Endodermal cell (in vitro differentiated cells): ENCODE data around the gene ICA1L. TPM values are rescaled to one million over a fixed set of nuclear protein-coding genes. Genes with fewer than 3 reads are reported as not detected.
"Not testable (repeated sequence)": the region's sequence is repeated elsewhere in the genome, so short reads cannot be mapped to it uniquely, and the experiment has no call there.

Experiments used
- DNase-seq: peaks from one replicate; pipeline ENCODE4 v3.0.0-alpha.2; 2017
- H3K27ac ChIP-seq: 2 replicates; pipeline ENCODE4 v1.5.1; 2013; ENCODE audit warnings: mild to moderate bottlenecking, low read depth, low read length, moderate library complexity
- H3K27me3 ChIP-seq: 2 replicates; pipeline ENCODE4 v1.6.1; 2013; ENCODE audit warnings: mild to moderate bottlenecking, low read length, moderate library complexity; ENCODE audit not compliant: insufficient read depth, control insufficient read depth, poor library complexity, severe bottlenecking
- H3K36me3 ChIP-seq: 2 replicates; pipeline ENCODE4 v1.7.0; 2013; ENCODE audit warnings: mild to moderate bottlenecking, low read length, moderate library complexity; ENCODE audit not compliant: control insufficient read depth, insufficient read depth
- H3K4me1 ChIP-seq: one replicate; pipeline ENCODE4 v1.7.0; 2013; ENCODE audit warnings: low read length; ENCODE audit not compliant: control insufficient read depth, insufficient read depth
- H3K4me3 ChIP-seq: 2 replicates; pipeline ENCODE4 v1.5.1; 2013; ENCODE audit warnings: mild to moderate bottlenecking, low read length, moderate library complexity
- H3K9ac ChIP-seq: 2 replicates; pipeline ENCODE4 v1.6.1; 2013; ENCODE audit warnings: mild to moderate bottlenecking, low read length, moderate library complexity; ENCODE audit not compliant: poor library complexity, severe bottlenecking; ENCODE audit errors: extremely low read depth
- H3K9me3 ChIP-seq: 2 replicates; pipeline ENCODE4 v1.6.1; 2013; ENCODE audit warnings: mild to moderate bottlenecking, low read length, moderate library complexity; ENCODE audit not compliant: control insufficient read depth
- H3K27ac Mint-ChIP-seq: 2 replicates; pipeline ENCODE4 v1.8.0; 2020; ENCODE audit warnings: mixed read lengths
- H3K27me3 Mint-ChIP-seq: 2 replicates; pipeline ENCODE4 v1.8.0; 2021; ENCODE audit warnings: mild to moderate bottlenecking, mixed read lengths; ENCODE audit not compliant: insufficient read depth
- H3K36me3 Mint-ChIP-seq: 2 replicates; pipeline ENCODE4 v1.8.0; 2020; ENCODE audit warnings: low read depth, mixed read lengths
- H3K4me1 Mint-ChIP-seq: 2 replicates; pipeline ENCODE4 v1.8.0; 2020; ENCODE audit warnings: mixed read lengths
- H3K4me3 Mint-ChIP-seq: 2 replicates; pipeline ENCODE4 v1.8.0; 2020; ENCODE audit warnings: mild to moderate bottlenecking, moderate library complexity, mixed read lengths
- H3K9me3 Mint-ChIP-seq: 2 replicates; pipeline ENCODE4 v1.8.0; 2020; ENCODE audit warnings: mild to moderate bottlenecking, mixed read lengths
- WGBS, 2 experiments: methylation state at CpG; one replicate each; pipeline versions ENCODE4 v1.1.5 to v1.1.7; 2013; ENCODE audit warnings: missing lambda C conversion rate in 2 of 2, mixed read lengths in 1 of 2; ENCODE audit not compliant: insufficient coverage in 1 of 2, insufficient read length in 1 of 2; 5-methylcytosine and 5-hydroxymethylcytosine counted together
- total RNA-seq, 2 donors: library from RNA; stranded (reverse); fragmentation: NEBNext Ultra II Directional in 1 of 2; extraction: Animal tissue kit (Norgen Biotek cat#: 25700) in 1 of 2; gene quantifications; 2 replicates in 1 of 2; 3 replicates in 1 of 2; pipeline ENCODE4 v1.2.1, GENCODE V29; 2021
- TF ChIP-seq, protein P1 (sequence below): fragments of 200-600 bp; sonication (generic); conservative IDR thresholded peaks from 2 replicates; pipeline ENCODE4 v1.5.0; 2021; ENCODE audit warnings: antibody characterized with exemption, mild to moderate bottlenecking

Gene ICA1L
- total RNA-seq, 2 donors from 2014 or later = 8.2 to 12.2 TPM

GRCh38 chr2:202909394-202910192 is 38.0 kb upstream of the ICA1L start:
- H3K4me3 ChIP-seq = peak overlapping the region; percentile 98
- peaks cover 11% of the 10 kb centered on the region for H3K9me3 ChIP-seq
- no peak overlapping the region for H3K9ac ChIP-seq
- Mint-ChIP-seq H3K27me3 (no peaks in the 10 kb centered on the region), H3K4me3 (peak overlapping the region; percentile 92), H3K27ac (peak overlapping the region; percentile 44), H3K4me1 (no peaks in the 10 kb centered on the region), H3K9me3 (peaks cover 11% of the 10 kb centered on the region), H3K36me3 (peaks cover 31% of the 10 kb centered on the region)
- 93 to 94% methylated on average over 4 to 5 of the region's 6 CpGs for WGBS, 2 experiments
- H3K36me3 ChIP-seq = peaks cover 20% of the 10 kb centered on the region
- no peaks in the 10 kb centered on the region for H3K4me1 ChIP-seq
- DNase-seq = no peak
- TF ChIP-seq, protein P1, sequence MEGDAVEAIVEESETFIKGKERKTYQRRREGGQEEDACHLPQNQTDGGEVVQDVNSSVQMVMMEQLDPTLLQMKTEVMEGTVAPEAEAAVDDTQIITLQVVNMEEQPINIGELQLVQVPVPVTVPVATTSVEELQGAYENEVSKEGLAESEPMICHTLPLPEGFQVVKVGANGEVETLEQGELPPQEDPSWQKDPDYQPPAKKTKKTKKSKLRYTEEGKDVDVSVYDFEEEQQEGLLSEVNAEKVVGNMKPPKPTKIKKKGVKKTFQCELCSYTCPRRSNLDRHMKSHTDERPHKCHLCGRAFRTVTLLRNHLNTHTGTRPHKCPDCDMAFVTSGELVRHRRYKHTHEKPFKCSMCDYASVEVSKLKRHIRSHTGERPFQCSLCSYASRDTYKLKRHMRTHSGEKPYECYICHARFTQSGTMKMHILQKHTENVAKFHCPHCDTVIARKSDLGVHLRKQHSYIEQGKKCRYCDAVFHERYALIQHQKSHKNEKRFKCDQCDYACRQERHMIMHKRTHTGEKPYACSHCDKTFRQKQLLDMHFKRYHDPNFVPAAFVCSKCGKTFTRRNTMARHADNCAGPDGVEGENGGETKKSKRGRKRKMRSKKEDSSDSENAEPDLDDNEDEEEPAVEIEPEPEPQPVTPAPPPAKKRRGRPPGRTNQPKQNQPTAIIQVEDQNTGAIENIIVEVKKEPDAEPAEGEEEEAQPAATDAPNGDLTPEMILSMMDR = no peak
- H3K27me3 ChIP-seq = no peaks in the 10 kb centered on the region
- H3K27ac ChIP-seq = no peak overlapping the region

DNA sequence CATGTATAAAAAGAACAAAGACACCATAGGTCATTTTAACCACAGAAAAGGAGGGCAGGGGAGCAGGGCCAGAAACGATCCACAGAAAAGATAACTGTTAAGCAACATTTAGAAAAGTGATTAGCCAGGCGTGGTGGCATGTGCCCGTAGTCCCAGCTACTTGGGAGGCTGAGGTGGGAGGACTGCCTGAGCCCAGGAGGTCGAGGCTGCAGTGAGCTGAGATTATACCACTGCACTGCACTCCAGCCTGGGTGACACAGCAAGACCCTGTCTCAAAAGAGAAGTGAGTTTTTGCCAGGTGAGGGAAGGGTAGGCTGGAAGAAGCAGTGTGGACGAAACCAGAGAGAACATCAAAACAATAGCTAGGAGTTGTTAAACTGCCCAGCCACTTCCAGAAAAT is 36.6 kb upstream of the ICA1L start:
- WGBS, 2 experiments = 91 to 98% methylated on average over 5 of the region's 5 CpGs
- no peak for DNase-seq
- Mint-ChIP-seq H3K27me3 (no peaks in the 10 kb centered on the region), H3K4me1 (no peaks in the 10 kb centered on the region), H3K27ac (peak overlapping the region; percentile 7), H3K4me3 (no peak overlapping the region), H3K9me3 (peaks cover 18% of the 10 kb centered on the region), H3K36me3 (peaks cover 40% of the 10 kb centered on the region)
- Histone ChIP-seq H3K27me3 (no peaks in the 10 kb centered on the region), H3K9ac (no peak overlapping the region), H3K27ac (no peak overlapping the region), H3K4me3 (no peak overlapping the region), H3K4me1 (no peaks in the 10 kb centered on the region), H3K36me3 (peaks cover 20% of the 10 kb centered on the region), H3K9me3 (peaks cover 11% of the 10 kb centered on the region)
- TF ChIP-seq, protein P1 = no peak

DNA sequence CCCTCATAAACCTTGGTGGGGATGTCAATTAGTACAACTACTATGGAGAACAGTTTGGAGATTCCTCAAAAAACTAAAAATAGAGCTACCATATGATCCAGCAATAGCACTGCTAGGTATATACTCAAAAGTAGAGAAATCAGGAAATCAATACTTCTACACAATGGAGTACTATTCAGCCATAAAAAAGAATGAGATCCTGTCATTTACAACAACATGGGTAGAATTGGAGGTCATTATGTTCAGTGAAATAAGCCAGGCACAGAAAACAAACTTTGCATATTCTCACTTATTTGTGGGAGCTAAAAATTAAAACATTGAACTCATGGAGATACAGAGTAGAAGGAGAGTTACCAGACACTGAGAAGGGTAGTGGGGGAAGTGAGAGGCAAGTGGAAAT is 33.9 kb upstream of the ICA1L start:
- Histone ChIP-seq H3K9me3 (peaks cover 11% of the 10 kb centered on the region), H3K36me3 (peaks cover 26% of the 10 kb centered on the region)
- not testable (repeated sequence) for H3K4me3 Mint-ChIP-seq, H3K4me1 ChIP-seq, H3K27me3 Mint-ChIP-seq, DNase-seq, H3K9ac ChIP-seq, H3K27me3 ChIP-seq, H3K4me1 Mint-ChIP-seq, H3K27ac Mint-ChIP-seq, H3K4me3 ChIP-seq, H3K27ac ChIP-seq
- H3K9me3 Mint-ChIP-seq = peaks cover 18% of the 10 kb centered on the region
- peaks cover 44% of the 10 kb centered on the region for H3K36me3 Mint-ChIP-seq
